LNCaP clone FGC (cell line): ENCODE results near the gene CXCL13.

Source experiments
- DNase-seq: peaks from one replicate; pipeline ENCODE4 v3.0.0-alpha.2; 2011; ENCODE audit warnings: low read depth
- H3K4me3 ChIP-seq: 2 replicates; pipeline ENCODE4 v1.5.1; 2011; ENCODE audit warnings: mild to moderate bottlenecking, low read depth, low read length, control low read depth
- TF ChIP-seq, protein P1 (sequence below): IDR thresholded peaks from 2 replicates; pipeline ENCODE4 v1.5.1; 2012; ENCODE audit warnings: mild to moderate bottlenecking; ENCODE audit not compliant: control insufficient read depth, insufficient read depth; ENCODE audit errors: extremely low read depth

The CXCL13 gene

DNA sequence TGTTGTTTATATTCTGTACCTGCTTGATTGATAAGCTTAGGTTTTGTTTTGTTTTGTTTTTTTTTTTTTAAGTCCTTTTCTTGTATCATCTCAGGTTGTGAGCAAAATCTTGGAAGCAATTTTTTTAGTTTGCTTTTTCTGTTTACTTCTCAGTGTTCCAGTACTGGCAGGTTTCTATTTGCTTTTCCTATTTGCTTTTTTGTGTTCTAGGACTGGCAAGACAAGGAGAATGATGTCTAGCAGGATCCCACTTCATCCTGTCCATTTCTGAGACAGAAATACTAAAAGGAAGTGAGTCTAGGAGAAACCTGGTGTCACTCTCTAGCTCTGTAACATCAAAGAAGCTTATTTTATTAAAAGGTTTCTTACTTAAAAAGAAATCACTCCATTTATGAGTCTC is 15.6 kb downstream of the CXCL13 start:
- TF ChIP-seq, protein P1, sequence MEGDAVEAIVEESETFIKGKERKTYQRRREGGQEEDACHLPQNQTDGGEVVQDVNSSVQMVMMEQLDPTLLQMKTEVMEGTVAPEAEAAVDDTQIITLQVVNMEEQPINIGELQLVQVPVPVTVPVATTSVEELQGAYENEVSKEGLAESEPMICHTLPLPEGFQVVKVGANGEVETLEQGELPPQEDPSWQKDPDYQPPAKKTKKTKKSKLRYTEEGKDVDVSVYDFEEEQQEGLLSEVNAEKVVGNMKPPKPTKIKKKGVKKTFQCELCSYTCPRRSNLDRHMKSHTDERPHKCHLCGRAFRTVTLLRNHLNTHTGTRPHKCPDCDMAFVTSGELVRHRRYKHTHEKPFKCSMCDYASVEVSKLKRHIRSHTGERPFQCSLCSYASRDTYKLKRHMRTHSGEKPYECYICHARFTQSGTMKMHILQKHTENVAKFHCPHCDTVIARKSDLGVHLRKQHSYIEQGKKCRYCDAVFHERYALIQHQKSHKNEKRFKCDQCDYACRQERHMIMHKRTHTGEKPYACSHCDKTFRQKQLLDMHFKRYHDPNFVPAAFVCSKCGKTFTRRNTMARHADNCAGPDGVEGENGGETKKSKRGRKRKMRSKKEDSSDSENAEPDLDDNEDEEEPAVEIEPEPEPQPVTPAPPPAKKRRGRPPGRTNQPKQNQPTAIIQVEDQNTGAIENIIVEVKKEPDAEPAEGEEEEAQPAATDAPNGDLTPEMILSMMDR = no peak
- DNase-seq = no peak
- H3K4me3 ChIP-seq = no peak overlapping the region

DNA sequence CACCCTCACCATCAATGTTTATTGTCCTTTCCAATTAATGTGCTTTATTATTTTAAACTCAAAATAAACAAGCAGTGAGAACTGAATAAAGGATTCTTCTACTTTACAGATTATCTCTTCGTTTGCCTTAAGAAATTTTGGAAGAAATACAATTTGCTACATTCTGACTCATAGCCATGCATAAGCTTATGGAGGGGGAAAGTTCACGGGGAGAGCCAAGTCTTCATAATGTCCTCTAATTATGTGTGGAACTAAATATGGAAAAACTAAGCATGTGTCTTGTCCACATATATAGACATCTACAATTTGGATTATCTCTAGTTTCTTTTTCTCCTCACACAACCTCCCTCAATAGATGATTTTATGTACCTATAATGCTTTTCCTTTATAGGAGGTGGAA is 17.5 kb downstream of the CXCL13 start:
- TF ChIP-seq, protein P1 = no peak
- DNase-seq = no peak
- H3K4me3 ChIP-seq = no peak overlapping the region

DNA sequence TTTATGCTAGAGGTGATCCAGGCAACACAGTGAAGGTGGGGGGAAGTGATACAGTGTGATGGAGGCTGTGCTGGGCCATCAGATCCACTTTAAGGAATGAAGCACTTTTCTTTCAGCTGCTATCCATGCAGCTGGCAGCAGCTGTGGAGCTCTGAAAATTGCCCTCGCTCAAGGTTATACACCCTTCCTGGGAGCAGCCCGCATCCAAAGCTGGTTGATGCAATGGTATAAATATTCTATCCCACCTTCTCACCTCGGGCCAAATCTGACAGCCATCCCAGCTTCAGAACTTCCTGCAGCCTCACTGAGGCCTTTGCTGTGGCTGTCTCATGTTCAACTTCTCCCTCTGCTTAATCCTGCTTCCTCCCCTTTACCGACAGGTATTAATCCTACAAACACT is 18.6 kb downstream of the CXCL13 start:
- H3K4me3 ChIP-seq = no peak overlapping the region
- TF ChIP-seq, protein P1 = no peak
- DNase-seq = no peak

DNA sequence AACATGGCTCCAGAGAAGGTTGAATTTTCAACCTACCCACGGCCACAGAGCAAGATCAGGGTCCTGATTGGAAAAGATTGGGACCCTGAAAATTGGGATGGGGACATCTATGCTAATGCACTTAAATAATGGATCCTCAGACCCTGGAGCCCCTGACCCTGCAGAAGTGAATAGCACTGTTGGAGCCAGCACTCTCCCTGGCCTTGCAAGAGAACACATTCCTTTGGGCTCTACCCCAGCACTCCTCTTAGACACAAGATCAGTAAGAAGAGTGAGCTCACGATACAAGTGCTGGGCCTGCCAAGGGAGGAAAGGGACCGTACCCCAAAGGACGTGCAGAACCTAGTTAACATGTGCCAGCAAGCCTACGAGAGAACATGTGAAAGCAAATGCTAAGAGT is 19.9 kb downstream of the CXCL13 start:
- H3K4me3 ChIP-seq = no peak overlapping the region
- TF ChIP-seq, protein P1 = no peak
- DNase-seq = no peak

DNA sequence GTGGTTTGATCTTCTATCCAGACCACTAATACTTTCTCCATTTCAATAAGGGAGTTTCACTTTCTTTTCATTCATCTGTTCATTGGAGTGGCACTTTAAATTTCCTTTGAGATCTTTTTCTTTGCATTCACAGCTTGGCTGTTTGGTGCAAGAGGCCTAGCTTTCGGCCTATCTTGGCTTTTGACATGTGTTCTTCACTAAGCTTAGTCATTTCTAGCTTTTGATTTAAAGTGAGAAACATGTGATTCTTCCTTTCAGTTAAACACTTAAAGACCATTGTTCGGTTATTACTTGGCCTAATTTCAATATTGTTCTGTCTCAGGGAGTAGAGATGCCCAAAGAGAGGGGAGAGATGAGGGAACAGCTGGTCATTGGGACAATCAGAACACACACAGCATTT is 24.3 kb downstream of the CXCL13 start:
- DNase-seq = no peak
- no peak overlapping the region for H3K4me3 ChIP-seq
- TF ChIP-seq, protein P1 = no peak

DNA sequence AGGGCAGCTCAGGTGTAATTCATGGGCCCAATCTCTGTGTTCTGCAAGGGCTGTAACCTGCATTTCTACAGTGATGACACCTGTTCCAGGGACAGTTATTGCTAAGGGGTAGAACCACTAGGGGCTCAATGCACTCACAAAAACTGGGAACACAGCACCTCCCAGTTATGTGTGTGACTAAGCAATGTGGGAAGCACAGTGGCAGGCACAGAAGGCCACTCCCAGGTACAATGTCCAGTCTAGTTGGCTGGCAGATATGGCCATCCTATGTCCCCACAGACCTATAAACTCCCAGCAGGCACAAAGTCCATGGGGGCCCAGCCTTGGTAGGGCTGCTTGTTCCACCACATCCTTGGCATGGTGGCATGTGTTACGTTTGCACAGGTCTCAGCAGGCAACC is 25.7 kb downstream of the CXCL13 start:
- no peak for DNase-seq
- TF ChIP-seq, protein P1 = no peak
- no peak overlapping the region for H3K4me3 ChIP-seq

DNA sequence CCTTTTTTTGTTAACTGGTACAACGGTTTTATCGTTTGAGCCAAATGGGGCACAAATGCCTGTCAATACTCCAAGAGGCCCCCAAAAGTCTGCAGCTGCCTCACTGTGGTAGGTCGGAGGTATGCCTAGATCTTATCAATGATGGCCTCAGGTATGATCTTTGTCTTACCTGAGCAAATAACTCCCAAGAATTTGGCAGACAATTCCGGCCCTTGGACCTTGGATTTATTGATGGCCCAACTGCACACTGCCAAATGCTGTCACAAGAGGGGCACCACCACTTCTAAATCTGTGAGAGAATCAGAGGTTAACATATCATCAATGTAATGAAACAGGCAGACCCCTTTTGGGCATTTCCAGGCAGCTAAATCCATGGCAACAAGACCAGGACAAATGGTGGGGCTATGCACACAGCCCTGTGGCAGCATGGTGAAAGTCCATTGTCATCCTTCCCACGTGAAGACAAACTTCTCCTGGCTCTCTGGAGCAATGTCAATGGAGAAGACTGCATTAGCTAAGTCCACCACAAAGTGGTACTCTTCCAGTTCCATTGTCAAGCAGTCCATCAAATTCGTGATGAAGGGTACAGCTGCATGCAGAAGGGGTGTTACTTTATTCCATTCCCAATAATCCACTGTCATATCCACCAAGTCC is 28.6 kb downstream of the CXCL13 start:
- TF ChIP-seq, protein P1 = no peak
- H3K4me3 ChIP-seq = no peak overlapping the region
- no peak for DNase-seq
